Lower lobe of right lung (tissue), 2 donors: ENCODE measurements around the gene STAC3. TPM values are rescaled to one million over a fixed set of nuclear protein-coding genes. Genes with fewer than 3 reads are reported as not detected.
A peak's percentile ranks its signal among the peaks of the same experiment; 100 is the strongest.

Experiments used
- ATAC-seq, 2 donors: fragments of 200-7000 bp; cut with Tn5 transposase; one replicate each; pipeline ENCODE4 v1.9.1; 2020 to 2022; ENCODE audit warnings: mild to moderate bottlenecking in 2 of 2, moderate library complexity in 2 of 2
- DNase-seq: peaks from one replicate; pipeline ENCODE4 v3.0.0-alpha.2; 2020
- H3K27ac ChIP-seq: fragments of 200-600 bp; one replicate; pipeline ENCODE4 v1.8.0; 2022
- H3K27me3 ChIP-seq: fragments of 200-600 bp; one replicate; pipeline ENCODE4 v1.8.0; 2022; ENCODE audit warnings: low read depth
- H3K36me3 ChIP-seq: fragments of 200-600 bp; one replicate; pipeline ENCODE4 v1.8.0; 2022; ENCODE audit warnings: mild to moderate bottlenecking
- H3K4me1 ChIP-seq: fragments of 200-600 bp; one replicate; pipeline ENCODE4 v1.8.0; 2022
- H3K4me3 ChIP-seq: fragments of 200-600 bp; one replicate; pipeline ENCODE4 v1.8.0; 2022; ENCODE audit warnings: mild to moderate bottlenecking
- H3K9me3 ChIP-seq: fragments of 200-600 bp; one replicate; pipeline ENCODE4 v1.8.0; 2022
- intact Hi-C: fragments of 100-400 bp; cut with DNase I; formaldehyde crosslinking; loops from one replicate; pipeline ENCODE4 v1.11.0; 2022
- total RNA-seq: library from RNA; stranded (reverse); fragmentation: NEBNext Ultra II Directional; extraction: Animal tissue kit (Norgen Biotek cat#: 25700); gene quantifications from one replicate; pipeline ENCODE4 v1.2.1, GENCODE V29; 2021
- TF ChIP-seq, protein P1 (sequence below): fragments of 200-600 bp; IDR thresholded peaks from one replicate; pipeline ENCODE4 v1.8.0; 2022; ENCODE audit warnings: antibody characterized with exemption, mild to moderate bottlenecking
- donor health status: DM: no; HTN: yes; CAD: no; lungs with severe emphysema.

The STAC3 gene
- total RNA-seq, 1 donor from 2014 or later, result 8.7 TPM

DNA sequence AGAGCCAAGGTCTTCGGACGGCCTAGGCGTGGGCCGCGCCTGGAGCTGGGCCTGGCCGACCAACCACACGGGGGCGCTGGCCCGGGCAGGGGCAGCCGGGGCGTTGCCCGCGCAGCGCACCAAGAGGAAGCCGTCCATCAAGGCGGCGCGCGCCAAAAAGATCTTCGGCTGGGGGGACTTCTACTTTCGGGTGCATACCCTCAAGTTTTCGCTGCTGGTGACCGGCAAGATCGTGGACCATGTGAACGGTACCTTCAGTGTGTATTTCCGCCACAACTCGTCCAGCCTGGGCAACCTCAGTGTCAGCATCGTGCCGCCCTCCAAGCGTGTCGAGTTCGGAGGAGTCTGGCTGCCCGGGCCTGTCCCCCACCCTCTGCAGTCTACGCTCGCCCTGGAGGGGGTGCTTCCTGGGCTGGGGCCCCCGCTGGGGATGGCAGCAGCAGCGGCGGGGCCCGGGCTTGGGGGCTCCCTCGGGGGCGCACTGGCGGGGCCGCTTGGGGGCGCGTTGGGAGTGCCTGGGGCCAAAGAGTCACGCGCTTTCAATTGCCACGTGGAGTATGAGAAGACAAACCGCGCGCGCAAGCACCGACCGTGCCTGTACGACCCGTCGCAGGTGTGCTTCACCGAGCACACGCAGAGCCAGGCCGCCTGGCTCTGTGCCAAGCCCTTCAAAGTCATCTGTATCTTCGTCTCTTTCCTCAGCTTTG is 25.9 kb downstream of the STAC3 start:
- Histone ChIP-seq H3K27ac (no peak overlapping the region), H3K36me3 (no peaks in the 10 kb centered on the region), H3K4me1 (peaks cover 32% of the 10 kb centered on the region), H3K4me3 (no peak overlapping the region), H3K27me3 (peaks cover 73% of the 10 kb centered on the region), H3K9me3 (no peaks in the 10 kb centered on the region)
- ATAC-seq (peak; percentile 74 to 82), DNase-seq (peak; percentile 80)
- TF ChIP-seq, protein P1, sequence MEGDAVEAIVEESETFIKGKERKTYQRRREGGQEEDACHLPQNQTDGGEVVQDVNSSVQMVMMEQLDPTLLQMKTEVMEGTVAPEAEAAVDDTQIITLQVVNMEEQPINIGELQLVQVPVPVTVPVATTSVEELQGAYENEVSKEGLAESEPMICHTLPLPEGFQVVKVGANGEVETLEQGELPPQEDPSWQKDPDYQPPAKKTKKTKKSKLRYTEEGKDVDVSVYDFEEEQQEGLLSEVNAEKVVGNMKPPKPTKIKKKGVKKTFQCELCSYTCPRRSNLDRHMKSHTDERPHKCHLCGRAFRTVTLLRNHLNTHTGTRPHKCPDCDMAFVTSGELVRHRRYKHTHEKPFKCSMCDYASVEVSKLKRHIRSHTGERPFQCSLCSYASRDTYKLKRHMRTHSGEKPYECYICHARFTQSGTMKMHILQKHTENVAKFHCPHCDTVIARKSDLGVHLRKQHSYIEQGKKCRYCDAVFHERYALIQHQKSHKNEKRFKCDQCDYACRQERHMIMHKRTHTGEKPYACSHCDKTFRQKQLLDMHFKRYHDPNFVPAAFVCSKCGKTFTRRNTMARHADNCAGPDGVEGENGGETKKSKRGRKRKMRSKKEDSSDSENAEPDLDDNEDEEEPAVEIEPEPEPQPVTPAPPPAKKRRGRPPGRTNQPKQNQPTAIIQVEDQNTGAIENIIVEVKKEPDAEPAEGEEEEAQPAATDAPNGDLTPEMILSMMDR, result peak; percentile 75
- intact Hi-C loops, result no loop called here

- DNase-seq (no peak), ATAC-seq (no peak)
- H3K4me3 ChIP-seq, result no peak overlapping the region
- no peaks in the 10 kb centered on the region for H3K9me3 ChIP-seq
- no peaks in the 10 kb centered on the region for H3K36me3 ChIP-seq
- peaks cover 80% of the 10 kb centered on the region for H3K27me3 ChIP-seq
- no peak overlapping the region for H3K27ac ChIP-seq
- peaks cover 30% of the 10 kb centered on the region for H3K4me1 ChIP-seq
- TF ChIP-seq, protein P1, result no peak
- intact Hi-C loops, result no loop called here
Observed at GRCh38 chr12:57224278-57224972, 26.6 kb downstream of the STAC3 start.

DNA sequence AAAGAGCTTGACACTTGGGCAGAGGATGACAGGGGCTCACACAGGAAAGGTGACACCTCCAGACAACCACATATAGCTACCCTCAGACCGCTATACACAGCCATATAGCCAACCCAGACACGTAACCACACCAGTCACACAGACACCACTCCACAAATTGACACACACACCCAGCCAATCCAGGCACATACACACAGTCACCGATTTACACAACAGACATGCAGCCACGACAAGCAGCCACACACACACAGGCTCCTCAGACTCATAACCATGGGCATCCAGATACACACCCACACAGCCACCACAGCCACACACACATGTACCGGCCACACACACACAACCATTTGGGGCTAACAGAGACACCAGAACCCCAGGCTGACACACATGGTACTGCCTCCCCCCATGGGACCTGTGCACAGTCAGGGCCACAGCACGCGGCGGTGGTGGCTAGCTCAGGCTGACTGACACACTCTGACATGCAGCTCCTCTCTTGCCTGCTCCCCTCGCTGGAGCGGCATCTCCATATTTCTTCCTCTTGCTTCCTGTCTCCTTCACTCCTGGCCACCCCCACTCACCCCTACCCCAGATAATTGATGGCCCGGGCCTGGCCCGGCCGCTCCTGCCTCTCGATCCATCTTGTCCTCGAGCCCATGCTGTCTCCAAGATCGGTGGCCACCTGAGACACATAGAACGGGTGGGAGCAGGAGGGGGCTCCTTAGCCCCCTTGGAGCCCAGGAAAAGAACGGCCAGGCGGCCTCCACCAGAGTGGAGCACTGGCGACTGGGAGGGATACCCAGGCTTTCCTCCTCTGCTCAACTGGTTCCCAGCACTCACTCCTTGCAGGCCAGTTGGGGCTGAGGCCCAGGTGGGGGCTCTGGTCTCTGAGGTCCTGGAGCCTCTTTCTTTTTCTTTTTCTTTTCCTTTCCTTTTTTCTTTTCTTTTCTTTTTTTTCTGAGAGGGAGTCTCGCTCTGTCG is 27.5 kb downstream of the STAC3 start:
- Histone ChIP-seq H3K4me1 (peaks cover 23% of the 10 kb centered on the region), H3K9me3 (no peaks in the 10 kb centered on the region), H3K27me3 (peaks cover 89% of the 10 kb centered on the region), H3K36me3 (no peaks in the 10 kb centered on the region), H3K4me3 (no peak overlapping the region), H3K27ac (no peak overlapping the region)
- DNase-seq (no peak), ATAC-seq (no peak)
- intact Hi-C loops, result no loop called here
- TF ChIP-seq, protein P1, result no peak

GRCh38 chr12:57222286-57223190 is 28.4 kb downstream of the STAC3 start:
- Histone ChIP-seq H3K27ac (no peak overlapping the region), H3K9me3 (no peaks in the 10 kb centered on the region), H3K27me3 (peaks cover 99% of the 10 kb centered on the region), H3K36me3 (no peaks in the 10 kb centered on the region), H3K4me3 (no peak overlapping the region), H3K4me1 (peaks cover 24% of the 10 kb centered on the region)
- TF ChIP-seq, protein P1, result no peak
- intact Hi-C loops, result no loop called here
- DNase-seq, result no peak
- ATAC-seq, result no peak
